Mammary epithelial cell (primary cell): ENCODE measurements around the gene C2CD2L.

Experiments
- EZH2 ChIP-seq: IDR thresholded peaks from 2 replicates; pipeline ENCODE4 v1.6.1; 2012; ENCODE audit warnings: low read length, inconsistent platforms, borderline replicate concordance
- TF ChIP-seq, protein P1 (sequence below), 2 donors: IDR thresholded peaks in 1 of 2; conservative IDR thresholded peaks in 1 of 2; 2 replicates each; pipeline ENCODE4 v1.5.1; 2011 to 2012; ENCODE audit warnings: inconsistent platforms in 2 of 2, low read length in 2 of 2, mild to moderate bottlenecking in 2 of 2, control low read depth in 1 of 2, low read depth in 1 of 2; ENCODE audit not compliant: insufficient read depth in 1 of 2; ENCODE audit errors: extremely low read depth in 1 of 2

DNA sequence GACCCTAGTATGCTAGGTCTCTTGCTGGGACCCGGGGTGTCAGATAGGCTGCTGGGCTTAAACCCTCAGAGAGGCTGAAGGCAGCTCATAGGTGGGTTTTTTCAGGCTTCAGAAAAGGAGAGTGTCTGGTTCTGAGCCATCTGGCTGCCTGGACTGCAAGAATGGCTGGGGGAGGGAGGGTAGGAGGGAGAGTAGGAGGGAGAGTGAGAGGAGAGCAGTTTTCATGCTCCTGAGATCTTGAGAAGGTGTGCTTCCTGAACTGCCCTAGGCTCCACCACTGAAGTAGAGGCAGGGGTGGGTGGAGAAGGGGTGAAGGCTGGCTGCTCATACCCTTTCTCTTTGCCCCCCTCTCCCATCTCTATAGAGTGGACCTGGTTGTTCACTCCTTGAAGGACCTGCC lies 17.8 kb upstream of the C2CD2L start:
- TF ChIP-seq, protein P1, sequence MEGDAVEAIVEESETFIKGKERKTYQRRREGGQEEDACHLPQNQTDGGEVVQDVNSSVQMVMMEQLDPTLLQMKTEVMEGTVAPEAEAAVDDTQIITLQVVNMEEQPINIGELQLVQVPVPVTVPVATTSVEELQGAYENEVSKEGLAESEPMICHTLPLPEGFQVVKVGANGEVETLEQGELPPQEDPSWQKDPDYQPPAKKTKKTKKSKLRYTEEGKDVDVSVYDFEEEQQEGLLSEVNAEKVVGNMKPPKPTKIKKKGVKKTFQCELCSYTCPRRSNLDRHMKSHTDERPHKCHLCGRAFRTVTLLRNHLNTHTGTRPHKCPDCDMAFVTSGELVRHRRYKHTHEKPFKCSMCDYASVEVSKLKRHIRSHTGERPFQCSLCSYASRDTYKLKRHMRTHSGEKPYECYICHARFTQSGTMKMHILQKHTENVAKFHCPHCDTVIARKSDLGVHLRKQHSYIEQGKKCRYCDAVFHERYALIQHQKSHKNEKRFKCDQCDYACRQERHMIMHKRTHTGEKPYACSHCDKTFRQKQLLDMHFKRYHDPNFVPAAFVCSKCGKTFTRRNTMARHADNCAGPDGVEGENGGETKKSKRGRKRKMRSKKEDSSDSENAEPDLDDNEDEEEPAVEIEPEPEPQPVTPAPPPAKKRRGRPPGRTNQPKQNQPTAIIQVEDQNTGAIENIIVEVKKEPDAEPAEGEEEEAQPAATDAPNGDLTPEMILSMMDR (conservative IDR thresholded peaks at IDR 0.05 in 1 of 2, IDR thresholded peaks at IDR 0.05 in 1 of 2; ENCODE audit: extremely low read depth in 1 of 2, insufficient read depth in 1 of 2, low read depth in 1 of 2, low read length in 2 of 2), result no peak
- no peak for TF ChIP-seq EZH2
